T-cell (primary cell): ENCODE measurements around the gene GDF11. TPM values are rescaled to one million over a fixed set of nuclear protein-coding genes. Genes with fewer than 3 reads are reported as not detected.

Experiments
- ATAC-seq, 4 experiments: fragments of 200-7000 bp in 3 of 4; fragments of 150-1000 bp in 1 of 4; cut with Tn5 transposase; replicated peaks in 1 of 4; 1 replicate in 3 of 4; 2 replicates in 1 of 4; pipeline ENCODE4 v1.10.0; 2021; ENCODE audit warnings: moderate library complexity in 3 of 4, mild to moderate bottlenecking in 2 of 4, moderate number of reproducible peaks in 1 of 4
- CTCF ChIA-PET, 2 donors: fragments of 300-600 bp; sonication (Branson Sonifier 250); formaldehyde crosslinking; loops; one replicate each; lab custom pipeline; 2022; ENCODE audit warnings: antibody characterized with exemption in 2 of 2; lab: Charles Lee
- POLR2A ChIA-PET, 2 donors: fragments of 300-600 bp; sonication (Branson Sonifier 250); formaldehyde crosslinking; loops; one replicate each; lab custom pipeline; 2022; ENCODE audit warnings: antibody characterized with exemption in 2 of 2; lab: Charles Lee
- DNase-seq, 35 experiments: peaks; one replicate each; pipeline versions ENCODE4 v3.0.0 to v3.0.0-alpha.2; 2013 to 2023
- H3K27ac ChIP-seq: one replicate; pipeline ENCODE4 v1.5.1; 2013; ENCODE audit warnings: low read length
- H3K27me3 ChIP-seq, 2 experiments: replicated peaks in 1 of 2; 1 replicate in 1 of 2; 2 replicates in 1 of 2; pipeline versions ENCODE4 v1.6.1 to v1.7.0; 2013; ENCODE audit warnings: low read length in 1 of 2, mixed read lengths in 1 of 2; ENCODE audit not compliant: control insufficient read depth in 2 of 2, insufficient read depth in 2 of 2; ENCODE audit errors: extremely low read depth in 1 of 2
- H3K36me3 ChIP-seq, 2 donors: 1 replicate in 1 of 2; 2 replicates in 1 of 2; pipeline versions ENCODE4 v1.6.1 to v1.7.0; 2013; ENCODE audit warnings: low read length in 1 of 2; ENCODE audit not compliant: control insufficient read depth in 2 of 2, insufficient read depth in 1 of 2; ENCODE audit errors: extremely low read depth in 1 of 2
- H3K4me1 ChIP-seq, 2 experiments: 1 replicate in 1 of 2; 2 replicates in 1 of 2; pipeline versions ENCODE4 v1.6.1 to v1.7.0; 2013; ENCODE audit warnings: low read length in 2 of 2, mixed read lengths in 1 of 2; ENCODE audit not compliant: insufficient read depth in 2 of 2, control insufficient read depth in 1 of 2; ENCODE audit errors: extremely low read depth in 1 of 2
- H3K4me3 ChIP-seq, 2 donors: 1 replicate in 1 of 2; 2 replicates in 1 of 2; pipeline versions ENCODE4 v1.5.1 to v1.7.0; 2013; ENCODE audit warnings: mild to moderate bottlenecking in 2 of 2, low read length in 1 of 2, moderate library complexity in 1 of 2; ENCODE audit not compliant: control insufficient read depth in 1 of 2; ENCODE audit errors: extremely low read depth in 1 of 2
- H3K9me3 ChIP-seq: 2 replicates; pipeline ENCODE4 v1.7.0; 2013
- H3K27ac Mint-ChIP-seq, 2 donors: one replicate each; pipeline ENCODE4 v1.8.0; 2020 to 2021; ENCODE audit warnings: mild to moderate bottlenecking in 2 of 2, mixed read lengths in 2 of 2
- H3K27me3 Mint-ChIP-seq, 2 donors: one replicate each; pipeline ENCODE4 v1.8.0; 2021 to 2022; ENCODE audit warnings: mixed read lengths in 2 of 2
- H3K36me3 Mint-ChIP-seq: one replicate; pipeline ENCODE4 v1.8.0; 2021; ENCODE audit warnings: mixed read lengths
- H3K4me1 Mint-ChIP-seq, 3 donors: one replicate each; pipeline ENCODE4 v1.8.0; 2020 to 2022; ENCODE audit warnings: mixed read lengths in 3 of 3, mild to moderate bottlenecking in 1 of 3
- H3K4me3 Mint-ChIP-seq, 3 donors: one replicate each; pipeline ENCODE4 v1.8.0; 2020 to 2022; ENCODE audit warnings: mild to moderate bottlenecking in 3 of 3, mixed read lengths in 3 of 3, moderate library complexity in 3 of 3
- H3K9me3 Mint-ChIP-seq, 3 donors: one replicate each; pipeline ENCODE4 v1.8.0; 2020 to 2022; ENCODE audit warnings: mixed read lengths in 3 of 3
- WGBS: methylation state at CpG from one replicate; pipeline ENCODE4 v1.1.5; 2013; ENCODE audit warnings: missing lambda C conversion rate; ENCODE audit not compliant: insufficient coverage; 5-methylcytosine and 5-hydroxymethylcytosine counted together
- total RNA-seq, 35 experiments: library from RNA in 6 of 35; stranded (reverse) in 6 of 35; fragments of 120-200 nt in 1 of 35; gene quantifications; one replicate each; pipeline versions ENCODE4 v1.2.1 to v1.2.4 and lab custom pipeline; 2013 to 2026

Gene GDF11
- total RNA-seq, 5 donors from 2014 or later (not counting 1 experiment from before 2014, with no cell fraction given) = 7.5 to 12.9 (median 11.5) TPM

DNA sequence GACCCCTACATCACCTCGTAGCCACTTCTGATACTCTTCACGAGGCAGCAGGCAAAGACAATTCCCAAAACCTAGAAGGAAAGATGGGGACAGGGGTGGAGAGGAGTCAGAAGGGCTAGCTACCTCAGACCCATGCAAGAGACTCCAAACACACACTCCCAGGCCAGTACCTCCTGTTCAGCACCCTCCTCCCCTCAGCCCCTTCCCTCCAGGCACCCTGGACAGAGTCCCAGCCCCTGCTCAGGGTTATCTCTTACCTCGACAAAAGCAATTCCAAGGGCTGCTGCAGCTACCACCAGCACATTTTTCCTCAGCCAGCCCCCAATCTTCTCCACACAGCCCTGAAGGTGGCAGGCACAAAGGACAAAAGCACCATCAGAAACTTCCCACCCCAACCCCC lies 17.4 kb upstream of the GDF11 start:
- DNase-seq (no peak), ATAC-seq (no peak)
- Histone ChIP-seq H3K36me3 (peaks cover 6 to 11% of the 10 kb centered on the region in 2 donors), H3K27ac (no peak overlapping the region), H3K4me1 (peaks cover 7 to 45% of the 10 kb centered on the region in 2 experiments), H3K4me3 (no peak overlapping the region), H3K27me3 (no peaks in the 10 kb centered on the region), H3K9me3 (no peaks in the 10 kb centered on the region)
- peaks cover 30 to 48% (median 41%) of the 10 kb centered on the region in 3 donors for H3K4me1 Mint-ChIP-seq
- H3K9me3 Mint-ChIP-seq = no peaks in the 10 kb centered on the region
- H3K27ac Mint-ChIP-seq = peak overlapping the region; percentile 61 to 62
- ChIA-PET CTCF (interaction anchor here (1.3 kb wide), 3 partner anchors 10 to 13 kb away, joined by 3 to 21 read pairs (median 6); partner anchors contain the start of gene BLOC1S1 (in 1 of the 2)), POLR2A (interaction anchor here in 1 of 2 donors (0.6 kb wide), 1 partner anchor 1177 kb away, joined by 11 read pairs; no protein-coding TSS in a partner anchor)
- H3K36me3 Mint-ChIP-seq = peaks cover 3% of the 10 kb centered on the region
- WGBS = 91% methylated on average over 1 of the region's 3 CpGs
- H3K4me3 Mint-ChIP-seq = peak overlapping the region in 1 of 3 donors; percentile 24
- no peaks in the 10 kb centered on the region for H3K27me3 Mint-ChIP-seq

DNA sequence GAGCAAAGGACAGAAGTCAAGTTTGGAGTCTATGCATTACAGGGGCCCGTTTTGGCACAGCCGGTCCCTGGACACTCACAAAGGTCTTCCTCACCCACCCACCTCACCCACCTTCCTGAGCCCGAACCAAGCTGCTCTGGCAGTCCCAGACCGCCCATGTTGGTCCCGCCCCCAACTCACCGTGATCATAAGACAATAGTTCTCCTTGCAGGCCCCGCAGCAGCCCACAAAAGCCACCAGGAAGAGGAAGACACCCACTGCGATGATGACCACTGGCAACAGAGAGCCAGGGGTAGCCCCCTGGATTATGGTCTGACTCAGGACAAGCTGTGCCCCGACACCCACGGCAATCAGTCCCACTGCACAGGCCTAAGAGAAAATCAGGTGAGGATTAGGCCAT lies 16.0 kb upstream of the GDF11 start:
- Mint-ChIP-seq H3K27ac (peak overlapping the region; percentile 89 to 90), H3K27me3 (no peaks in the 10 kb centered on the region), H3K36me3 (peaks cover 3% of the 10 kb centered on the region), H3K9me3 (no peaks in the 10 kb centered on the region), H3K4me1 (peaks cover 33 to 47% (median 45%) of the 10 kb centered on the region in 3 donors), H3K4me3 (peak overlapping the region; percentile 71 to 83 (median 74))
- ATAC-seq (no peak), DNase-seq (no peak)
- CTCF ChIA-PET = no interaction called here
- Histone ChIP-seq H3K36me3 (peaks cover 6 to 10% of the 10 kb centered on the region in 2 donors), H3K9me3 (no peaks in the 10 kb centered on the region), H3K27ac (peak overlapping the region; percentile 33), H3K4me3 (no peak overlapping the region), H3K27me3 (no peaks in the 10 kb centered on the region), H3K4me1 (peaks cover 9 to 45% of the 10 kb centered on the region in 2 experiments)
- POLR2A ChIA-PET = no interaction called here
- 57% methylated on average over 7 of the region's 10 CpGs for WGBS

GRCh38 chr12:55727643-55728185 lies 15.2 kb upstream of the GDF11 start:
- POLR2A ChIA-PET = no interaction called here

DNA sequence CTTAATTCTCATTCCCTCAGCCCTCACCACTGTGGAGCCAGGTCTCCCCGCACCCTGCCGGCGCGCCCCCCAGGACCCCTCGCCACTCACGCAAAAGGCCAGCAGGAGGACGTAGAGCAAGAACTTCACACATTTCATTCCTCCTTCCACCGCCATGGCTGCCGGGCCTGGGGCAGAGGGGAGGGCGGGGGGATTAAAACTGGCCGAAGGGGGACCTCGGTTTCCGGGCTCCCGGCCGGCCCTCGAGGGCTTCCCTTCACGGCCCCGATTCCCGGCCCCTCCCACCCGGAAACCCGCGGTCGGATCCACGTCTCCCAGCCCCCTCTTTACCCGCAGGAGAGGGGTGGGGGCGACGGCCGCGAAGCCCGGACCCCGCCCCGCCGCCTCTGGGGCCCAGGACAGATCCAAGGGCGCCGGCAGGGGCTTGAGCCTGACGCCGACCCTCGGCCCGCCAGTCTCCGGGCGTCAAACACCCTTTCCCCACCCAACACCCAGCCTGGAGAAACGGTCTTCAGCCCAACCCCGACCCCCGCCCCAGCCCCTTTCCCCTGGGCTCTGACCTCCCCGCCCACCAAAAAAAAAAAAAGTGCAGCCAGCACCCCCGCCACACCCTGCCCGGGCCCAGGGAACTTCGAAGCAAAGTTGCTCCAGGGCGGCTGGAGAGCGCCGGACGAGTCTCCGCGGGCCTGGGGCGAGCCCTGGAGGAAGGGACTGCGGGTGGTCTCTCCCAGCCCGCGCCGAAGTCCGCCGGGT lies 14.6 kb upstream of the GDF11 start:
- CTCF ChIA-PET = interaction anchor here in 1 of 2 donors (2.1 kb wide), 1 partner anchor 10 kb away, joined by 30 read pairs; no protein-coding TSS in a partner anchor
- POLR2A ChIA-PET = no interaction called here
- Mint-ChIP-seq H3K4me3 (peak overlapping the region; percentile 71 to 83 (median 74)), H3K27ac (peak overlapping the region; percentile 89 to 90), H3K9me3 (no peaks in the 10 kb centered on the region), H3K27me3 (no peaks in the 10 kb centered on the region), H3K4me1 (peaks cover 33 to 47% (median 45%) of the 10 kb centered on the region in 3 donors), H3K36me3 (peaks cover 3% of the 10 kb centered on the region)
- WGBS = 1% methylated on average over 44 of the region's 61 CpGs
- no peaks in the 10 kb centered on the region for H3K9me3 ChIP-seq
- DNase-seq (peak in 1 of 35 experiments; percentile 32), ATAC-seq (peak in 3 of 4 experiments; percentile 1 to 6 (median 2))
- no peaks in the 10 kb centered on the region for H3K27me3 ChIP-seq
- peaks cover 0 to 10% of the 10 kb centered on the region in 2 donors for H3K36me3 ChIP-seq
- peak overlapping the region; percentile 60 to 80 for H3K4me3 ChIP-seq
- peak overlapping the region; percentile 62 for H3K27ac ChIP-seq
- H3K4me1 ChIP-seq = peaks cover 9 to 45% of the 10 kb centered on the region in 2 experiments

More at GRCh38 chr12:55727643-55728185, 15.2 kb upstream of the GDF11 start:
- no peaks in the 10 kb centered on the region for H3K27me3 ChIP-seq
- peak overlapping the region; percentile 62 for H3K27ac ChIP-seq
- ATAC-seq = no peak
- DNase-seq = no peak
- 60% methylated on average over 3 of the region's 9 CpGs for WGBS
- Mint-ChIP-seq H3K9me3 (no peaks in the 10 kb centered on the region), H3K27ac (peak overlapping the region; percentile 89 to 90), H3K36me3 (peaks cover 3% of the 10 kb centered on the region), H3K4me1 (peaks cover 33 to 47% (median 45%) of the 10 kb centered on the region in 3 donors), H3K4me3 (peak overlapping the region; percentile 71 to 83 (median 74)), H3K27me3 (no peaks in the 10 kb centered on the region)
- H3K4me1 ChIP-seq = peaks cover 9 to 45% of the 10 kb centered on the region in 2 experiments
- CTCF ChIA-PET = no interaction called here
- H3K4me3 ChIP-seq = peak overlapping the region; percentile 46 to 60
- peaks cover under 1 to 10% of the 10 kb centered on the region in 2 donors for H3K36me3 ChIP-seq
- H3K9me3 ChIP-seq = no peaks in the 10 kb centered on the region

GRCh38 chr12:55728939-55729818 lies 13.7 kb upstream of the GDF11 start, which contains the start of gene CD63:
CD63 (minus strand) TSS chr12:55729009; CDS start chr12:55728341, 668 bp downstream.
- Mint-ChIP-seq H3K27ac (peak within 1 kb of the TSS; percentile 95 to 97), H3K9me3 (no peaks in the 10 kb centered on the region), H3K36me3 (peaks cover 3% of the 10 kb centered on the region), H3K4me3 (peak within 1 kb of the TSS; percentile 83 to 89 (median 83)), H3K27me3 (no peaks in the 10 kb centered on the region), H3K4me1 (peaks cover 33 to 47% (median 45%) of the 10 kb centered on the region in 3 donors)
- CTCF ChIA-PET = interaction anchor here (0.5 to 2.1 kb wide), 3 partner anchors 9 to 1336 kb away, joined by 3 to 30 read pairs (median 3); no protein-coding TSS in a partner anchor
- Histone ChIP-seq H3K36me3 (peaks cover 0 to 10% of the 10 kb centered on the region in 2 donors), H3K27ac (peak within 1 kb of the TSS; percentile 87), H3K27me3 (no peaks in the 10 kb centered on the region), H3K4me1 (peaks cover 9 to 45% of the 10 kb centered on the region in 2 experiments), H3K4me3 (peak within 1 kb of the TSS; percentile 60 to 80), H3K9me3 (no peaks in the 10 kb centered on the region)
- ATAC-seq = peak; percentile 54 to 62 (median 60)
- WGBS = under 1% methylated on average over 35 of the region's 61 CpGs
- POLR2A ChIA-PET = interaction anchor here in 1 of 2 donors (0.5 kb wide), 1 partner anchor 100 kb away, joined by 4 read pairs; the partner anchor contains the start of gene DNAJC14
- peak in 19 of 35 experiments; percentile 20 to 65 (median 34) for DNase-seq
